GM12878 (cell line): ENCODE measurements around the gene NKD1.

Experiments used
- BRCA1 ChIP-seq: IDR thresholded peaks from 2 replicates; pipeline ENCODE4 v1.6.1; 2011; ENCODE audit warnings: low read depth, low read length, improper control_type of control experiment
- CREB1 ChIP-seq: IDR thresholded peaks from 2 replicates; pipeline ENCODE4 v1.6.1; 2012; ENCODE audit warnings: low read depth, mild to moderate bottlenecking, inconsistent platforms
- ELK1 ChIP-seq: IDR thresholded peaks from 2 replicates; pipeline ENCODE4 v1.6.1; 2012; ENCODE audit warnings: low read depth, low read length, improper control_type of control experiment
- EP300 ChIP-seq, 2 experiments: fragments of 150-350 bp in 1 of 2; IDR thresholded peaks; 2 replicates each; pipeline ENCODE4 v1.6.1; 2011 to 2012; ENCODE audit warnings: low read depth in 2 of 2, low read length in 2 of 2, borderline replicate concordance in 1 of 2, improper control_type of control experiment in 1 of 2, inconsistent platforms in 1 of 2; ENCODE audit not compliant: control insufficient read depth in 1 of 2
- JUNB ChIP-seq: IDR thresholded peaks from 2 replicates; pipeline ENCODE4 v1.6.1; 2016; ENCODE audit warnings: antibody characterized with exemption, mild to moderate bottlenecking
- LARP7 ChIP-seq: fragments of 450-650 bp; IDR thresholded peaks from 2 replicates; pipeline ENCODE4 v1.6.1; 2017; ENCODE audit warnings: mild to moderate bottlenecking
- MTA3 ChIP-seq: IDR thresholded peaks from 2 replicates; pipeline ENCODE4 v1.6.1; 2012; ENCODE audit warnings: low read length, inconsistent platforms, borderline replicate concordance
- POLR2A ChIP-seq: IDR thresholded peaks from 2 replicates; pipeline ENCODE4 v1.6.1; 2011; ENCODE audit warnings: low read depth, mild to moderate bottlenecking, low read length
- POLR2AphosphoS5 ChIP-seq: IDR thresholded peaks from 2 replicates; pipeline ENCODE4 v1.6.1; 2011; ENCODE audit warnings: mild to moderate bottlenecking, low read length, inconsistent platforms
- SUZ12 ChIP-seq: fragments of 200-600 bp; sonication (generic); IDR thresholded peaks from one replicate; pipeline ENCODE4 v1.6.1; 2018; ENCODE audit warnings: antibody characterized with exemption, mild to moderate bottlenecking; ENCODE audit not compliant: unreplicated experiment
- ZSCAN29 ChIP-seq: fragments of 450-650 bp; IDR thresholded peaks from 2 replicates; pipeline ENCODE4 v1.6.1; 2017; ENCODE audit warnings: mild to moderate bottlenecking, moderate library complexity
- TF ChIP-seq, protein P1 (sequence below): fragments of 450-650 bp; IDR thresholded peaks from 2 replicates; pipeline ENCODE4 v1.6.1; 2014; ENCODE audit warnings: mild to moderate bottlenecking

DNA sequence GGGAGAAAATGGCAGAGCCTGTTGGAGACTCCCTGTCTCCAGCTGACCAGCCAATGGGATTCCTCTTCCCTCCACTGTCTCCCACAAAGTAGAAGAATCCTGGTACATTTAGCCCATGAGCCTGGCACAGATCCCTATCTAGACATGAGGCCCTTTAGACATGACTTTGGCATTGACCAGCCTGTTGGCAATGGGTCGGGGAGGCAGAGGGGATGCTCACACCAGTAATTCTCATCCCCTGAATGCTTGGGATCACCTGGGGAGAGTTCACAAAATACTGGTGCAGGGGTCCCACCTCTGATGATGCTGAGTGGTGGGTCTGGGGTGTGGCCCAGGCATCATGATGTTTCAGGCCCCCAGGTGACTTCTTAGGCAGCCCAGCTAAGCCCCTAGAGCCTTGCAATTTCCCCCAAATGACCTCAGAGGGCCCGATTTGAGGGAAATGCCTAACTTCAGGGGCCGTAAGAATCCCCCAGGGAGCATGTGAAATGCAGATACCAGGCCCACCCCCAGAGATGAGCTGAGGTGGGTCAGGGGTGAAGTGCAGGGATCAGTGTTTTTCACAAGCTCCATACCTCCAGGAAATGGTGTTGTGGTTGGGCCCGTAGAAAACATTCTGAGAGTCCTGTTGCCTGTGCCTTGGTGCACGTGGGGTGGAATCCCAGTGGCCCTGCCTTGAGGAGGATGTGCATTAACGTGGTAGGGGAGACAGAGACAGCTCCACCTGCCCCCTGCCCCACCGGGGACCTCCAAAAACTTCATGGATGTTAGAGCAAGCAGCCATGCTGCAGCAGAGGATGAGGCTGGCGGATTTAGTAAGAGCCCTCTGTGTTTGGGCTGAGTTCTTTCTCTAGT lies 90.8 kb downstream of the NKD1 start:
- TF ChIP-seq JUNB (no peak), EP300 (IDR thresholded peaks at IDR 0.05; ENCODE audit: borderline replicate concordance in 1 of 2, control insufficient read depth in 1 of 2, low read depth in 2 of 2, low read length in 2 of 2) (no peak), POLR2A (no peak), ELK1 (no peak), BRCA1 (no peak), CREB1 (no peak), SUZ12 (no peak), MTA3 (no peak), POLR2AphosphoS5 (no peak), ZSCAN29 (no peak), LARP7 (no peak)
- TF ChIP-seq, protein P1, sequence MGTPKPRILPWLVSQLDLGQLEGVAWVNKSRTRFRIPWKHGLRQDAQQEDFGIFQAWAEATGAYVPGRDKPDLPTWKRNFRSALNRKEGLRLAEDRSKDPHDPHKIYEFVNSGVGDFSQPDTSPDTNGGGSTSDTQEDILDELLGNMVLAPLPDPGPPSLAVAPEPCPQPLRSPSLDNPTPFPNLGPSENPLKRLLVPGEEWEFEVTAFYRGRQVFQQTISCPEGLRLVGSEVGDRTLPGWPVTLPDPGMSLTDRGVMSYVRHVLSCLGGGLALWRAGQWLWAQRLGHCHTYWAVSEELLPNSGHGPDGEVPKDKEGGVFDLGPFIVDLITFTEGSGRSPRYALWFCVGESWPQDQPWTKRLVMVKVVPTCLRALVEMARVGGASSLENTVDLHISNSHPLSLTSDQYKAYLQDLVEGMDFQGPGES: no peak
